Myocyte (in vitro differentiated cells): Measurements from ENCODE around the gene ENTPD6. TPM values are rescaled to one million over a fixed set of nuclear protein-coding genes. Genes with fewer than 3 reads are reported as not detected.
A peak's percentile ranks its signal among the peaks of the same experiment; 100 is the strongest.
"Not testable (repeated sequence)": the region's sequence is repeated elsewhere in the genome, so short reads cannot be mapped to it uniquely, and the experiment has no call there.

Source experiments
- DNase-seq: peaks from one replicate; pipeline ENCODE4 v3.0.0-alpha.2; 2012; ENCODE audit warnings: low read depth
- polyA plus RNA-seq: library from polyadenylated mRNA; unstranded; fragments of >200 nt; gene quantifications from one replicate; pipeline ENCODE4 v1.2.1, GENCODE V29; 2012; ENCODE audit warnings: missing spikeins
- total RNA-seq: library from RNA; depleted of rRNA; stranded (reverse); fragments of >200 nt; gene quantifications from 2 replicates; pipeline ENCODE4 v1.2.3, GENCODE V29; 2014

Gene ENTPD6
- total RNA-seq = 38.7 and 43.2 TPM in 2 replicates
- polyA plus RNA-seq = 25.2 TPM

DNA sequence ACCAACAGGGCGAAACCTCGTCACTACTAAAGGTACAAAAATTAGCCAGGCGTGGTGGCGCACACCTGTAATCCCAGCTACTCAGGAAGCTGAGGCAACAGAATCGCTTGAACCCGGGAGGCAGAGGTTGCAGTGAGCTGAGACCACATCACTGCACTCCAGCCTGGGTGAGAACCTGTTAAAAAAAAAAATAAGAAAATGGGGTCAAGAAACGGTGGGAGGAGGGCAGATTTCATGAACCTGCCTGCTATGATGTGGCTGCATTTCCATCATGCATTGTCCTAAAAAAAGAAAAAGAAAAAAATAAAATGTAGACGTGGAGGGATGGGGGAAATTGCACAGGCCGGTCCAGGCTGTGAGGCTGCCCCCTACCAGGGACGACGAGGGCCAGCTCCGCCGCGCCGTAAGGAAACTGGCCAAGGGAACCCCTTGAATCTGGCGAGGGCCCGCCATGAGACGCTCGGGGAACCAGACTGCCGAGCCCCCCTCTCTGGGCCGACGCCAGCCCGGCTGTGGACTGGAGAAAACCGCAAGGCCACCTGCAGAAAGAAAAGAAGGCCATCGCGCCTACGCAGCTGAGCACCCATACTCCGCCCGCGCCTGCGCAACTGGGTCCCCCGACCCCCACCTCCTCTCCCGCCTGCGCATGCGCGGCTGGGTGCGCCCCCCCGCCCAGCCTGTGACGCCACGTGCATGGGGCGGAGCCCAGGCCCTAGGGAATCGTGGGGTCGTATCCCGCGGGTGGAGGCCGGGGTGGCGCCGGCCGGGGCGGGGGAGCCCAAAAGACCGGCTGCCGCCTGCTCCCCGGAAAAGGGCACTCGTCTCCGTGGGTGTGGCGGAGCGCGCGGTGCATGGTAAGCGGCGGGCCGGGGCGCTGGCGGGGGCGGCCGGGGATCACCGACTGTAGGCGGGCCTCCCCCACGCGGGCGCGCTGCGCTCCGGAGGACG, at the start of gene ENTPD6:
Gene ENTPD6 (plus strand): TSS at position 699 of the 948 bp plus-strand sequence. CDS start 10,825 bp downstream, outside the sequence.
- peak; percentile 94 for DNase-seq

GRCh38 chr20:25146976-25147375, 48.5 kb upstream of the ENTPD6 start:
- no peak for DNase-seq

DNA sequence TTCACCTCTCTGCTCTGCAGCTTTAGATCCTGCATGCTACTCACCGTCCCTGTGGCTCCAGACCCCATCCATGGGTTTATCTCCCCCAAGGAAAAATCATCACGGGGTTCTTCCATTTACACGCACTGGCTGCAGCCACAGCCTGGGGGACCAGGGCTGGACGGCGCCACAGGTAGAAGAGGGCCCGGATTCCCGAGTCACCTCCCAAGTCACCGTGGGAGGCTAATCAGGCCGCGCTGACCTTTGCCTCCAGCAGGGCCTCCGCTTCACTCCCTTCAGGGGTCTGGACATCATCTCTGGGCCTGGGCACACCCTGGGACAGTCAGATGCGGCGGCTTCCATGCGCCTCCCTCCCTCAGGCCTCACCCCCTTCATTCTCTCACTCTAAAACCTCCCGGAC, 47.8 kb upstream of the ENTPD6 start:
- DNase-seq = no peak

GRCh38 chr20:25148181-25148981, 47.1 kb upstream of the ENTPD6 start:
- DNase-seq = peak; percentile 21

DNA sequence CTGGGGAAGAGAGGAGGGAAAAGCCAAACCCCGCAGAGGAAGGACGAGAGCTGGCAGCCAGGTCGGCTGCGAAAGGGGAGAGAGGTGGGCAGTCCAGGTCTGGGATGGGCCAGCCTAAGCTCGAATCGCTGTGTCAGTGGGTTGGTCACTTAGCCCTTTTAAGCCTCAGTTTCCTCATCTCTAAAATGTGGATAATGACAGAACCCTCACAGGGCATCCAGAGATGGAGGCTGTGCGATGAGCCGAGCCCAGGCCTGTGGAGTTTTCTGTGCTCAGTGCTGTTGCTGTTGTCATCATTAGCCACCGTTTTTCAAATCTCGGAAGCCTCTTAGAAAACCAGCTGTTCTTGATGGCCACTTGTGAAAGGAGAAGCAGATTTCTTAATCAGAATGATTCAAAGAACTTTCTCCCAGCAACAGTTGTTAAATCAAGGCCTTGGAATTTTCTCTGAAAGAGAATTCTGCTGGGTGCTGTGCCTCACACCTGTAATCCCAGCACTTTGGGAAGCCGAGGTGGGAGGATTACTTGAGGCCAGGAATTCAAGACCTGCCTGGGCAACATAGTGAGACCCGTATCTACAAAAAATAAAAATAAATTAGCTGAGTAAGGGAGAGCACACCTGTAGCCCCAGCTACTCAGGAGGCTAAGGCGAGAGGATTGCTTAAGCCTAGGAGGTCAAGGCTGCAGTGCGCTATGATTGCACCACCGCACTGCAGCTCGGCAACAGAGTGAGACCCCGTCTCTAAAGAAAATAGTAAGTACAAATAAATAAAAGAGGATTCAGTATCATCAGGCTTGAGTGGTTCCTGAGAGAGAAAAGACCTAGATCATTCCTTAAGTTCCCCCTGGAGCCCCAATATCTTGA, 46.3 kb upstream of the ENTPD6 start:
- DNase-seq = peak; percentile 22

- peak; percentile 68 for DNase-seq
Observed at GRCh38 chr20:25150016-25150415, 45.5 kb upstream of the ENTPD6 start.

GRCh38 chr20:25158043-25158442, 37.5 kb upstream of the ENTPD6 start:
- no peak for DNase-seq

GRCh38 chr20:25160467-25160866, 35.0 kb upstream of the ENTPD6 start:
- DNase-seq = no peak

DNA sequence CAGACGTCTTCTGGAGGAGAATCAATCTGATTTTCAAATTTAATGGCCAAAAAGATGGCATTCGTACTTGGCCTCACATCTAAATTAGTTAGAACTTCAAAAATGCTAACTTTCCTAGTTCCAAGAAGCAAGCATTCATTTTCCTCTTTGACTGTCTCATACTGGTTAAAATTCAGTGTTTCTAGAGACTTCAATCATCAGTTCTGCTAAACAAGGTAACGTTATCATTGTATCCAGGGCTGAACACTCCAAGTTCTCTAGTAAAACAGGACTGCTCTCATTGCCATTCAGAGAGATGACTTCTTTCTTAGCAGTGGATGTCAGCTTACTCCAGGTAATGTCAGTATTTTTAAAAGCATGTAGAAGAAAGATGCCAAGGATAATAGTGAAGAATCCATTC, 34.6 kb upstream of the ENTPD6 start:
- DNase-seq = no peak

DNA sequence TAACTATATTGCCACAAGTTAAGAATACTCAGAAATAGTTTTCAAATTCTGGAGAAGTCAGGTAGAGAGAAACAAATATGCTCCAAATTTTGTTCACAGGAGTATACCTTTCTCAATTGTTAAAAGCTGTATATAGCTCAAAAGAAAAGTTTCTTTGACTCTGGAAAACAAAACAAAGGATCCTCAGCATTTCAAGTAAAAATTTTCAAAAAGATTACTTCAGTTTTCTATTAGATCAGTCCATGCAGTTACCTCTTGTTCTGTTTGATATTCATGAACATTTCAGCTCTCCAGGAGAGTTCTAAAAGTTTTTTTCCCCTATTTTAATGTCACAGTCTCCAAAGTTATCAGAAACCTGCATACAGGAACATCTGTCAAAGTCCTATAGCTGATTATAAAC, 30.4 kb upstream of the ENTPD6 start:
- no peak for DNase-seq

GRCh38 chr20:25166105-25166782, 29.3 kb upstream of the ENTPD6 start:
- not testable (repeated sequence) for DNase-seq

GRCh38 chr20:25173321-25173720, 22.2 kb upstream of the ENTPD6 start:
- no peak for DNase-seq

- DNase-seq = no peak
Observed at GRCh38 chr20:25173886-25174308, 21.6 kb upstream of the ENTPD6 start.

GRCh38 chr20:25176184-25176583, 19.3 kb upstream of the ENTPD6 start:
- no peak for DNase-seq

DNA sequence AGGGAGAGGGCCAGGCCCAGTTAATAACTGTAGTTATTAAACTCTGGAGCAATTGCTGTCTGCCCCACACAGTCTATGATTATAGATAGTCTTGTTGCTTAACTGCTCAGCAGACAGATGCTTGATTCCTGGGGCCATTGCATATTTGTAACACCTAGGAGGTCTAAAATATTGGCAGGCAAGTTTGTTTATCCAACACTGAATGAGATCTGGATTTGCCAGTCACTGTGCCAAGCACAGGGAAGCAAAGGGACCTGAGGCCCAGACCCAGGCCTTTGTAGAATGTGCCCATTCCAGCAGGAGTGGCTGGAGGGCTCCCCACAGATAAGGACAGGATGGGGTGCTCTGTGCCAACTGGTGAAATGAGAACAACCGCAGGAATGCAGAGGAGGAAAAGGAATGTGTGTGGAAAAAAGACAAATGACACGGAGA, 17.6 kb upstream of the ENTPD6 start:
- peak; percentile 29 for DNase-seq

- peak; percentile 76 for DNase-seq
Observed at GRCh38 chr20:25178563-25179438, 16.7 kb upstream of the ENTPD6 start.

DNA sequence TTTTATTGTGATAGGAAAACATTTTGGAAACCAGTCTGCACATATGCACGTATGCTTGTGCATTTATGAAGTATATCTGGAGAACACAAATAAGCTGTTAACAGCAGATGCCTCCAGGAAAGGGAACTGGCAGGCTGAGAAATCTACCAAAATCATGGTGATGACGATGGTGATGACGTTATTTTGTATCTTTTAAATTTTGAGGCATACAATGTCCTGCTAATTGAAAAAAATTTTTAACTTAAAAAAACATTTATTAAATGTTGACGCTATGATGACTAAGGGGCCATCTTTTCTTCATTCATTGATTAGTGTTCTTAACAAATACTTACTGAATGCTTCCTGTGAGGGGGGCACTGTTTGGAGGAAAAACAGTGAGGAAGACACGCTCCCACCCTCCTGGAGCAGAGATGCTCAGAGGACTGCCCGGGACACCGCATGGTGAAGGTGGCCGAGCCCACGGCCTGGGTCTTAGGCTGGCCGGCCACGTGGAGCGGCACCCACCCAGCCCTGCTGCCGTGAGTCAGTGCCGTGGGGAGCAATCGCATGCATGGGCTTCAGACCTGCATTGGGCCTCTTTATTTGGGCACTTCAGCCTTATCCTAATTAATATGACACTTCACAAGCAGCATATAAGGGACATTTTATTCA, 15.9 kb upstream of the ENTPD6 start:
- DNase-seq = no peak

- not testable (repeated sequence) for DNase-seq
Observed at GRCh38 chr20:25184391-25184790, 11.1 kb upstream of the ENTPD6 start.

DNA sequence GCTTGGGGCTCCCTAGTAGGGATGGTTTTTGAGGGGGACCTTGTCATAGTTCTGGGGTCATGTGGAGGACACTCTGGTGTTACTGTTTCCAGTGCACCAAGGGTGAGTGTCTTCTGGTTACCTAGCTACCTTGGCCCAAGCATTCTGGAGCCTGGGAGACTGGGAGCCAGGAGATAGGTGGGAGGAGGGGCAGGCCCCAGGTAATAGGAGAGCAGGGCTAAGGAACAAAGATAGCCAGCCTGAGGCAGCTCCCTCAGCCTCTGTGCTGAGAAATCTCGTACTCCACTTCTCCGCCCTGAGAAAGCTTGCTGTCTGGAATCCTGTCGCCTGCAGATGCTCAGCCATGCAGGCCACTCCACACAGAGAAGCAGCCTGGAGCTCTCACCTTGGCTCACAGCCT, 8.3 kb upstream of the ENTPD6 start:
- no peak for DNase-seq
